Cardiac fibroblast (primary cell): ENCODE results near the gene WRNIP1.

Experiments used
- DNase-seq, 2 donors: peaks; one replicate each; pipeline versions ENCODE4 v3.0.0 to v3.0.0-alpha.2; 2010; ENCODE audit warnings: low read depth in 2 of 2
- H3K4me3 ChIP-seq, 2 donors: replicated peaks in 1 of 2; 1 replicate in 1 of 2; 2 replicates in 1 of 2; pipeline ENCODE4 v1.5.1; 2011; ENCODE audit warnings: low read depth in 2 of 2, low read length in 2 of 2, mild to moderate bottlenecking in 2 of 2, moderate library complexity in 1 of 2
- TF ChIP-seq, protein P1 (sequence below): IDR thresholded peaks from one replicate; pipeline ENCODE4 v1.5.1; 2011; ENCODE audit warnings: low read depth, mild to moderate bottlenecking, low read length, inconsistent platforms

Gene WRNIP1

DNA sequence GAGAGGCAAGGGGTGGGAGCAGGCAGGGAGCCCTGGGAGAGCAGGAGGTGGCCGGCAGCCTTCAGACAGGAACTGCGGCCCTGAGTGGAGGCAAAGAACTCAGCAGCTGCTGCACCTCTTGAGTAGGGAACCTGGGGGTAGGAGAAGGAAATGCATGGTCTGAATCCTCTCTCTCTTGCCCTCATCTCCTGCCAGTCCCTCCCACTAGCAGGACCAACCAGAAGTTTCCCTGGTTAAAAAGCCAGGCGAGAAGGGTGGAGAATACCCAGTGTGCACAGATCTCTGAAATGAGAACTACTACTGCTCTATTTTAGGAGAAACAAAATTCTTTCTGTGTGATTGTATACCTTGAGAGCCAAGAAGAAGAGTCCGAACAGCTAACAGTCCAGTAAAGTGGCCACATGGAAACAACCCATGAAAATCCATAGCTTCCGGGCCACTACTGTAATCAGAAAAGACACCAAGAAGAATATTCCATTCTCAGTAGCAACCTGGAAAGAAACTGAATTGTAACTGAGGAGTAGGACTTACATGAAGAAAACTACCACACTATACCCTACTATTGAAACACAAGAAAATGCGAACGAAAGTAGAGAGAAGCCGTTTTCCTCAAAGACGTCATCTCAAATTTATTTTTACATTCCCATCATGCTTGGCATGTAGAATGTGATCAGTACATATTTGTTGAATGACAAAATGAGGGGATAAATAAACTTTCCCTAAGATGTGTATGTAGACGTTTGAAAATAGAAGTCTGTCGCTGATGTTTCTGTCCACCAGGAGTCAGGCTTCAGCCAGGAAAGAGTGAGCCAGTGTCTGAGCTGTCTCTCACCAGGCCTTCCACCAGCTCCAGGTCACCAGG, 25.6 kb downstream of the WRNIP1 start:
- TF ChIP-seq, protein P1, sequence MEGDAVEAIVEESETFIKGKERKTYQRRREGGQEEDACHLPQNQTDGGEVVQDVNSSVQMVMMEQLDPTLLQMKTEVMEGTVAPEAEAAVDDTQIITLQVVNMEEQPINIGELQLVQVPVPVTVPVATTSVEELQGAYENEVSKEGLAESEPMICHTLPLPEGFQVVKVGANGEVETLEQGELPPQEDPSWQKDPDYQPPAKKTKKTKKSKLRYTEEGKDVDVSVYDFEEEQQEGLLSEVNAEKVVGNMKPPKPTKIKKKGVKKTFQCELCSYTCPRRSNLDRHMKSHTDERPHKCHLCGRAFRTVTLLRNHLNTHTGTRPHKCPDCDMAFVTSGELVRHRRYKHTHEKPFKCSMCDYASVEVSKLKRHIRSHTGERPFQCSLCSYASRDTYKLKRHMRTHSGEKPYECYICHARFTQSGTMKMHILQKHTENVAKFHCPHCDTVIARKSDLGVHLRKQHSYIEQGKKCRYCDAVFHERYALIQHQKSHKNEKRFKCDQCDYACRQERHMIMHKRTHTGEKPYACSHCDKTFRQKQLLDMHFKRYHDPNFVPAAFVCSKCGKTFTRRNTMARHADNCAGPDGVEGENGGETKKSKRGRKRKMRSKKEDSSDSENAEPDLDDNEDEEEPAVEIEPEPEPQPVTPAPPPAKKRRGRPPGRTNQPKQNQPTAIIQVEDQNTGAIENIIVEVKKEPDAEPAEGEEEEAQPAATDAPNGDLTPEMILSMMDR: peak; percentile 79
- H3K4me3 ChIP-seq: no peak overlapping the region
- peak; percentile 87 to 92 for DNase-seq

DNA sequence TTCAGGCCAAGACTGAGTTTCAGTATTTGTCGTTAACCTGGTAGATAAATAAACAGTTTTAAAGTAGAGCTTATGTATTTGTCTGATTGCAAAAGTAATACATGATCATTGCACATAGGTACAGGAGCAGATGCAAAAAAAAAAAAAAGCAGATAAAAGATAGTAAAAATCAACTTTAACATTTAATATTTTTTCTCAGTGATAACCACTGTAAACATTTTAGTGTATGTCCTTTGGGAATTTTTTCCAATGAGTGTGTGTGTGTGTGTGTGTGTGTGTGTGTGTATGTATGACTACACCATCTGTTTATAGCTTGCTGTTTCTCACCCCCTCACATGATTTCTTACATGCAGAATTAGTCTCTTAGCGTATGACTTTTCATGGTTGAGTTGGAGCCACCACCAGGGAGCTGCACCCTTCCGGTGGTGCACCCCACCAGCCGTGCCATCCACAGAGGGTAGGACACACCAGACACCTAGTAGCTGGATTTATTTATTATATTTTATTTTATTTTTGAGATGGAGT, 26.3 kb downstream of the WRNIP1 start:
- no peak for DNase-seq
- H3K4me3 ChIP-seq: no peak overlapping the region
- TF ChIP-seq, protein P1: no peak

- peak in 1 of 2 donors; percentile 69 for DNase-seq
- H3K4me3 ChIP-seq: no peak overlapping the region
- TF ChIP-seq, protein P1: no peak
These were observed 27.3 kb downstream of the WRNIP1 start for GRCh38 chr6:2792330-2793110.

DNA sequence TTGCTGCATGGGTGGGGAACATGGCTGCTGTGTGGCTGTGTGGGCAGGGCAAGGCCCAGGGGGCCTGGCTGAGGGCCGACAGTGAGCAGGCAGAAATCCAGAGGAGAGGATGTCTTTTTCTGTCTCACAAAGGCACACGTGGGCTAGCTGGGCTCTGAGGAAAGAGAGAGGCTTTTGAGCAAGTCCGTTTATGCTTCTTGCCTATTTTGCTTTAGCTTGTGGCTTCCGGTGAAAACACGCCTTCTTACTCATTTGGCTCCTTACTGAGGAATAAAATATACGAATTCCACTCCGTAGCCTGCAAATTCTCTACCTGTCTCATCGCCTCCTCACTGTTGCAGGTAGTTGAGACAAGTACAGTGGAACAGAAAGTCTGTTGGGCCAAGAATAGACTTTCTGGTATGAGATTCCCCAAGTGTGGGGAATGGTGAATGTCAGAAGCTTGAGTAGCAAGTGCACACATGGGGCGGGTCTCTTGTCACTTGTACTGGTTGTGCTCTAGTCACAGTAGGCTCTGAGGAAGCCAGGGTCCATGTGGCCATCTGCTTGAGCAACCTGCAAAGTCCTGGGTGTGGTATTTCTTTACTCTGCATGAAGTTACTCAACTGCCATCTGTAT, 28.4 kb downstream of the WRNIP1 start:
- no peak overlapping the region for H3K4me3 ChIP-seq
- peak in 1 of 2 donors; percentile 17 for DNase-seq
- TF ChIP-seq, protein P1: no peak

DNA sequence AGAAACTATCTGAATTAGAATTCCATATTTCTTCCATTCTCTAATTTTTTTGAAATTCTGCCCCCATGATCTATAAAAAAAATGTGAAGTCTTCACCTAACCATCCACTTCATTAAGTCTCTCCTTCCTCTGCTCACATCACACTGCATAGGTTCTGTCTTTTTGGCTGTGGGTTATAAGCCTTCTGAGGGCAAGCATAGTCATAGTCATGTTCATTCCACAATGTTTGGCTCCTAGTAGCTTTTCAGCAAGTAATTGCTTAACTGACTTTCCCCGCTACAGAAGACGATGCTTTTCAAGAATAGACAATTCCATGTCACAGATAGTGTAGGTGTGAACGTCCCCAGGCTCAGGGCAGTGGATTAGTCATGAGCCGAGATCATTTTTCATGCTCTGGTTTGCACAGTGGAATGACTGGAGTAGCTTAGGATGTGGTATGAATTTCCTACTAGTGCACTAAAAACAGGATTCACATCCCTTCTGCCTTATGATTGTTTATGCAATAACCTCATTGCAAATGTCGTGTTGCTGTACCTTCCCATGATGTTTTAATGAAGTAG, 29.1 kb downstream of the WRNIP1 start:
- peak in 1 of 2 donors; percentile 23 for DNase-seq
- TF ChIP-seq, protein P1: no peak
- H3K4me3 ChIP-seq: no peak overlapping the region

GRCh38 chr6:2795162-2795561, 30.0 kb downstream of the WRNIP1 start:
- TF ChIP-seq, protein P1: no peak
- no peak for DNase-seq
- H3K4me3 ChIP-seq: no peak overlapping the region
